HFFc6 (cell line): Measurements from ENCODE around the gene NT5C1B. TPM values are rescaled to one million over a fixed set of nuclear protein-coding genes. Genes with fewer than 3 reads are reported as not detected.

Experiments used
- DNase-seq: peaks from one replicate; pipeline ENCODE4 v3.0.0-alpha.2; 2018
- H3K27ac Mint-ChIP-seq: 2 replicates; pipeline ENCODE4 v1.8.0; 2020; ENCODE audit warnings: mild to moderate bottlenecking, mixed read lengths
- H3K27me3 Mint-ChIP-seq: 2 replicates; pipeline ENCODE4 v1.8.0; 2021; ENCODE audit warnings: mild to moderate bottlenecking, moderate library complexity, mixed read lengths; ENCODE audit not compliant: insufficient read depth
- H3K36me3 Mint-ChIP-seq: 2 replicates; pipeline ENCODE4 v1.8.0; 2021; ENCODE audit warnings: low read depth, mixed read lengths
- H3K4me1 Mint-ChIP-seq: 2 replicates; pipeline ENCODE4 v1.8.0; 2020; ENCODE audit warnings: low read depth, mixed read lengths
- H3K4me3 Mint-ChIP-seq: 2 replicates; pipeline ENCODE4 v1.8.0; 2020; ENCODE audit warnings: mild to moderate bottlenecking, moderate library complexity, mixed read lengths
- H3K9me3 Mint-ChIP-seq: 2 replicates; pipeline ENCODE4 v1.8.0; 2020; ENCODE audit warnings: mild to moderate bottlenecking, mixed read lengths
- total RNA-seq, 6 experiments: library from RNA; stranded (reverse); fragmentation: NEBNext Ultra II Directional; extraction: Animal tissue kit (Norgen Biotek cat#: 25700); gene quantifications; 2 replicates in 1 of 6; 3 replicates in 5 of 6; pipeline ENCODE4 v1.2.3, GENCODE V29; 2021
- TF ChIP-seq, protein P1 (sequence below): fragments of 200-600 bp; sonication (generic); IDR thresholded peaks from 2 replicates; pipeline ENCODE4 v1.5.0; 2021; ENCODE audit warnings: antibody characterized with exemption, mild to moderate bottlenecking

Gene NT5C1B
- total RNA-seq, 6 experiments from 2014 or later: not detected

DNA sequence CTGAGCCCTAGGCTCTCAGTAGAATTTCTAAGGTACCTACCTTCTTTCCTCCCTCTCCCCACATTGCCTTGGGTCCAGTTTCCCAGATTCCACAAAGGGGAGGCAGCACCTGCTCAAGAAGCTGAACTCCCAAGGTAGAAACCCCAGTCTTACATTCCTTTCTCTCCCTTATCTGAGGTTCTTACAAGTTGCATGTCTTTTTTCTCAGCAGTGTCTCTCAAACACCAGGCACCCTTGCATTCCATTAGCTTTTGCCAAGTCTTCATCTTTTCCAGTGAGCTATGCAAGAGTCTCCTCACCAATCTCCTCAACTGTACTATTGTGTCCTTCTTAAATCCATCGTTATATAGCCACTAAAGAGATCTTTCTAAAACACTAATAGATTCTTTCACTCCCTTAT, 4.1 kb upstream of the NT5C1B start:
- H3K36me3 Mint-ChIP-seq: peaks cover 15% of the 10 kb centered on the region
- H3K27ac Mint-ChIP-seq: no peak overlapping the region

DNA sequence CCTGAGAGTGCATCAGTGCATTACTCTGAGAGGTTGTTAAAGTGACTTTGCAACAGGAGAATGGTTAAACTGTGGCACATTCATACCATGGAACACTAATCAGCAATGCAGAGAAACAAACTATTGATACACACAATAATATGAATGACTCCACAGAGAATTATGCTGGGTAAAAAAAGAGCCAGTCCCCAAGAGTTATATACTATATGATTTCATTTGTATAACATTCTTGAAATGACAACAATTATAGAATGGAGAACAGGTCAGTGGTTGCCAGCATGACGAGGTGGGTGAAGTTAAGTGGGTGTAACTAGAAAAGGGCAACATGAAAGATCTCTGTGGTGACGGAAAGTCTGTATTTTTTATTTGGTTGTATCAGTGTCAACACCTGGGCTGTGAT, 3.0 kb upstream of the NT5C1B start:
- TF ChIP-seq, protein P1, sequence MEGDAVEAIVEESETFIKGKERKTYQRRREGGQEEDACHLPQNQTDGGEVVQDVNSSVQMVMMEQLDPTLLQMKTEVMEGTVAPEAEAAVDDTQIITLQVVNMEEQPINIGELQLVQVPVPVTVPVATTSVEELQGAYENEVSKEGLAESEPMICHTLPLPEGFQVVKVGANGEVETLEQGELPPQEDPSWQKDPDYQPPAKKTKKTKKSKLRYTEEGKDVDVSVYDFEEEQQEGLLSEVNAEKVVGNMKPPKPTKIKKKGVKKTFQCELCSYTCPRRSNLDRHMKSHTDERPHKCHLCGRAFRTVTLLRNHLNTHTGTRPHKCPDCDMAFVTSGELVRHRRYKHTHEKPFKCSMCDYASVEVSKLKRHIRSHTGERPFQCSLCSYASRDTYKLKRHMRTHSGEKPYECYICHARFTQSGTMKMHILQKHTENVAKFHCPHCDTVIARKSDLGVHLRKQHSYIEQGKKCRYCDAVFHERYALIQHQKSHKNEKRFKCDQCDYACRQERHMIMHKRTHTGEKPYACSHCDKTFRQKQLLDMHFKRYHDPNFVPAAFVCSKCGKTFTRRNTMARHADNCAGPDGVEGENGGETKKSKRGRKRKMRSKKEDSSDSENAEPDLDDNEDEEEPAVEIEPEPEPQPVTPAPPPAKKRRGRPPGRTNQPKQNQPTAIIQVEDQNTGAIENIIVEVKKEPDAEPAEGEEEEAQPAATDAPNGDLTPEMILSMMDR: no peak
- DNase-seq: no peak
- Mint-ChIP-seq H3K4me3 (no peak overlapping the region), H3K27me3 (no peaks in the 10 kb centered on the region), H3K9me3 (peaks cover 9% of the 10 kb centered on the region; the same call in 1 of the 2 replicates), H3K27ac (no peak overlapping the region), H3K4me1 (peaks cover 47% of the 10 kb centered on the region), H3K36me3 (peaks cover 17% of the 10 kb centered on the region)

More for the DNA sequence above, 4.1 kb upstream of the NT5C1B start:
- TF ChIP-seq, protein P1: no peak
- DNase-seq: no peak
- no peaks in the 10 kb centered on the region for H3K27me3 Mint-ChIP-seq
- peaks cover 35% of the 10 kb centered on the region for H3K4me1 Mint-ChIP-seq
- peaks cover 9% of the 10 kb centered on the region; the same call in 1 of the 2 replicates for H3K9me3 Mint-ChIP-seq
- no peak overlapping the region for H3K4me3 Mint-ChIP-seq

DNA sequence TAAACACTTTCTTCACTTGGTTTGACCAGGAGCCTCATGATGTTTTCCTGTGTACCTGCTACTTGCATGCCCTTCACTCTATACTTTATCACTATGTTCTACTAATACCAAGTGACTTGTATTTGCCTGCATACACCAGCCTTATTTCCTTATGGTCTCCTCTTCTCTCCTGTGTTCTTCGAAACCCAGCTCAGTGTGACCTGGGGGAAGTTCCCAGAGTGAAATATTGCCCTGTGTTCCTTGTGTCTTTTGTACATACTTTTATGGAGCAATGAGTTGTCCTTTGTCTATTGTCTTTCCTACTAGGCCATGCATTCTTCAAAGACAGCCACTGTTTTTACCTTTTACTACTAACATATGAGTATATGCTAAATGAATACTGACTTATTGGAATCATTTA, 567 bp downstream of the NT5C1B start:
- TF ChIP-seq, protein P1: no peak
- H3K36me3 Mint-ChIP-seq: peaks cover 35% of the 10 kb centered on the region
- H3K4me1 Mint-ChIP-seq: peaks cover 62% of the 10 kb centered on the region
- peaks cover 16% of the 10 kb centered on the region; the same call in 1 of the 2 replicates for H3K9me3 Mint-ChIP-seq
- no peak overlapping the region for H3K27ac Mint-ChIP-seq
- no peak overlapping the region for H3K4me3 Mint-ChIP-seq
- no peaks in the 10 kb centered on the region; the same call in 1 of the 2 replicates for H3K27me3 Mint-ChIP-seq
- DNase-seq: no peak

DNA sequence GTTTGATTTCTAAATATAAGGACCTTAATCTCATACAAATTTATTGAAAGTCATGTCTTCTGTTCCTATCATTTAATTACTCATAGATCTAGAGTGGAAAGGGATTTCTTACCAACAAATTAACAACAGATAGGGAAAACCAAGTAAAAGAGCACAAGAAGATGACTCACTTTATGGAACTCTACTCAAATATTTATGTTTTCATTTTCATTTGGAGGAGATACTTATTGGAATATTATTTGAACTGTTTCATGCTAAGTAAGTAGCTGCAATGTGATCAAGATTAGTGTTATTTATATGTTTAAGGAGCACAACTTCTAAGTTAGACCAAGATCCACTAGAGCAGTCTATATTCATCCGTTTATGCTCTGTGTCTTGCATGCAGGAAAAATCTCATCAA, 1.3 kb downstream of the NT5C1B start:
- TF ChIP-seq, protein P1: no peak
- Mint-ChIP-seq H3K27me3 (no peaks in the 10 kb centered on the region; the same call in 1 of the 2 replicates), H3K36me3 (peaks cover 40% of the 10 kb centered on the region), H3K4me1 (peaks cover 54% of the 10 kb centered on the region), H3K27ac (no peak overlapping the region), H3K9me3 (peaks cover 16% of the 10 kb centered on the region; the same call in 1 of the 2 replicates), H3K4me3 (no peak overlapping the region)
- no peak for DNase-seq

DNA sequence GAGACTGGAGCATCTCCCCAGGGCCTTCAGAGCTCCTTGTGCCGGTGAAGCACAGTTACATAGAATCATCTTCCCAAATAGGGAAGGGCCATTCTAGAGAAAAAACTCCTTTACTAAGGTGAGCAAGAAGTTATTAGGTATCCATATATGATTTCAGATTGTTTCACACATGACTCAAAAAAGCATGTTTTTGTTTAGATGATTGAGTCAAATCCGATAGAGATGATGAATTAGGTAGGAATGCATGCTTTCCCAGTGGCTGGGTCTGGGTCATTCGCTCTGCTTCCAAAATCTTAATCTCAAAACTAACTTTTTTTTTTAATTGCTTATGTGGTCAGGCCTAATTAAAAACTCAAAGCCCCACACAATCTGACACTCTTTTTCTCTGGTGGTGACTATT, 3.8 kb downstream of the NT5C1B start:
- Mint-ChIP-seq H3K4me3 (no peak overlapping the region), H3K4me1 (peaks cover 43% of the 10 kb centered on the region), H3K27ac (peak overlapping the region; percentile 47; the same call in 1 of the 2 replicates), H3K36me3 (peaks cover 29% of the 10 kb centered on the region), H3K9me3 (0 out of 2 replicates have a peak, but pooled peaks cover 7% of the 10 kb centered on the region), H3K27me3 (no peaks in the 10 kb centered on the region; the same call in 1 of the 2 replicates)
- DNase-seq: peak; percentile 13
- TF ChIP-seq, protein P1: no peak
